Testis (tissue), 5 donors: ENCODE measurements around the gene USP27X. TPM values are rescaled to one million over a fixed set of nuclear protein-coding genes. Genes with fewer than 3 reads are reported as not detected.

Source experiments
- DNase-seq: peaks from one replicate; pipeline ENCODE4 v3.0.0-alpha.2; 2019
- H3K27ac ChIP-seq, 2 donors: fragments of 200-600 bp; sonication (generic); one replicate each; pipeline ENCODE4 v1.5.1; 2019
- H3K27me3 ChIP-seq: fragments of 200-600 bp; sonication (generic); one replicate; pipeline ENCODE4 v1.5.1; 2019
- H3K36me3 ChIP-seq: fragments of 200-600 bp; sonication (generic); one replicate; pipeline ENCODE4 v1.5.1; 2017; ENCODE audit warnings: low read depth; ENCODE audit errors: missing control alignments
- H3K4me1 ChIP-seq: fragments of 200-600 bp; sonication (generic); one replicate; pipeline ENCODE4 v1.5.1; 2019
- H3K4me3 ChIP-seq, 2 donors: fragments of 200-600 bp; sonication (generic); one replicate each; pipeline ENCODE4 v1.5.1; 2017 to 2019
- H3K9me3 ChIP-seq: fragments of 200-600 bp; sonication (generic); one replicate; pipeline ENCODE4 v1.5.1; 2017
- CTCF ChIP-seq, 3 experiments: fragments of 450-650 bp in 2 of 3; fragments of 200-600 bp in 1 of 3; sonication (generic) in 1 of 3; IDR thresholded peaks; one replicate each; pipeline ENCODE4 v1.5.1; 2016 to 2019; ENCODE audit warnings: antibody characterized with exemption in 3 of 3, mild to moderate bottlenecking in 2 of 3, moderate library complexity in 1 of 3
- POLR2A ChIP-seq: fragments of 450-650 bp; IDR thresholded peaks from one replicate; pipeline ENCODE4 v1.6.1; 2017; ENCODE audit warnings: antibody characterized with exemption, mild to moderate bottlenecking, moderate library complexity
- WGBS, 2 donors: methylation state at CpG; one replicate each; pipeline ENCODE4 v1.1.5; 2018; 5-methylcytosine and 5-hydroxymethylcytosine counted together
- intact Hi-C: fragments of 100-400 bp; cut with DNase I; formaldehyde crosslinking; loops from one replicate; pipeline ENCODE4 v1.15.1; 2023; ENCODE audit warnings: low total_unique reads
- long read RNA-seq, 2 donors: transcript quantifications; one replicate each; lab custom pipeline, GENCODE V29; 2026
- polyA plus RNA-seq: library from polyadenylated mRNA; stranded (reverse); fragments of 350-450 nt; fragmentation: Illumina TruSeq; extraction: RNeasy Lipid Tissue Mini Kit (QIAGEN cat#74804); gene quantifications from one replicate; pipeline ENCODE4 v1.2.3, GENCODE V29; 2014; ENCODE audit warnings: low read depth, low replicate concordance; ENCODE audit not compliant: insufficient read depth
- total RNA-seq, 2 donors: library from RNA; depleted of rRNA; stranded (reverse); fragments of >200 nt; gene quantifications; one replicate each; pipeline ENCODE4 v1.2.3, GENCODE V29; 2016

USP27X gene
- 1 to 10 TPM; 2.4 to 4.3 TPM for total RNA-seq
- 3.6 TPM for polyA plus RNA-seq
- long read RNA-seq, donor 1, transcript USP27X-201 (1 exons, 2,618 nt) = major isoform, 19 of 19 reads
- long read RNA-seq, donor 1, partial matches to known transcripts = 0 of 19 reads
- long read RNA-seq, donor 1, other reads (novel, unspliced or antisense) = 0 of 19 reads
- long read RNA-seq, donor 2, transcript USP27X-201 (1 exons, 2,618 nt) = major isoform, 12 of 12 reads
- long read RNA-seq, donor 2, partial matches to known transcripts = 0 of 12 reads
- long read RNA-seq, donor 2, other reads (novel, unspliced or antisense) = 0 of 12 reads

GRCh38 chrX:49878834-49879655, at the start of gene USP27X:
Gene USP27X, plus strand, starts transcription at chrX:49879484. Its CDS starts 824 bp downstream, at chrX:49880308.
- 1 to 2% methylated on average over 11 to 56 of the region's 60 CpGs for WGBS, 2 donors
- peak within 1 kb of the TSS; percentile 57 to 69 for H3K4me3 ChIP-seq
- peak; percentile 86 for DNase-seq
- no peaks in the 10 kb centered on the region for H3K27me3 ChIP-seq
- no peaks in the 10 kb centered on the region for H3K9me3 ChIP-seq
- TF ChIP-seq POLR2A = no peak
- peak; percentile 26 to 46 (median 36) for TF ChIP-seq CTCF (IDR thresholded peaks at IDR 0.05)
- peaks cover 5% of the 10 kb centered on the region for H3K4me1 ChIP-seq
- H3K27ac ChIP-seq = peak within 1 kb of the TSS; percentile 77 to 84
- no peaks in the 10 kb centered on the region for H3K36me3 ChIP-seq
- intact Hi-C loops = no loop called here

- Histone ChIP-seq H3K27ac (no peak overlapping the region), H3K4me3 (no peak overlapping the region), H3K27me3 (no peaks in the 10 kb centered on the region), H3K4me1 (no peaks in the 10 kb centered on the region), H3K36me3 (no peaks in the 10 kb centered on the region), H3K9me3 (no peaks in the 10 kb centered on the region)
- TF ChIP-seq POLR2A (no peak), CTCF (IDR thresholded peaks at IDR 0.05) (peak in 2 of 3 experiments; percentile 46 to 53)
- WGBS, 2 donors = 23 to 36% methylated on average over 8 of the region's 8 CpGs
- DNase-seq = peak; percentile 29
- intact Hi-C loops = no loop called here
Observed at GRCh38 chrX:49838374-49838773, 40.9 kb upstream of the USP27X start.

- H3K9me3 ChIP-seq = no peaks in the 10 kb centered on the region
- intact Hi-C loops = no loop called here
- TF ChIP-seq CTCF (IDR thresholded peaks at IDR 0.05) (no peak), POLR2A (no peak)
- H3K4me3 ChIP-seq = no peak overlapping the region
- DNase-seq = peak; percentile 67
- H3K4me1 ChIP-seq = no peaks in the 10 kb centered on the region
- 69 to 72% methylated on average over 2 to 3 of the region's 3 CpGs for WGBS, 2 donors
- H3K27ac ChIP-seq = no peak overlapping the region
- H3K36me3 ChIP-seq = no peaks in the 10 kb centered on the region
- no peaks in the 10 kb centered on the region for H3K27me3 ChIP-seq
Observed at GRCh38 chrX:49840679-49841078, 38.6 kb upstream of the USP27X start.

- no peaks in the 10 kb centered on the region for H3K4me1 ChIP-seq
- no peak overlapping the region for H3K4me3 ChIP-seq
- DNase-seq = no peak
- no peaks in the 10 kb centered on the region for H3K9me3 ChIP-seq
- no peaks in the 10 kb centered on the region for H3K36me3 ChIP-seq
- H3K27ac ChIP-seq = no peak overlapping the region
- intact Hi-C loops = no loop called here
- no peaks in the 10 kb centered on the region for H3K27me3 ChIP-seq
- TF ChIP-seq CTCF (IDR thresholded peaks at IDR 0.05) (no peak), POLR2A (no peak)
Observed at GRCh38 chrX:49842621-49843020, 36.7 kb upstream of the USP27X start.
